SK-N-SH (cell line): ENCODE data around the gene RHNO1. TPM values are rescaled to one million over a fixed set of nuclear protein-coding genes. Genes with fewer than 3 reads are reported as not detected.
A peak's percentile ranks its signal among the peaks of the same experiment; 100 is the strongest.

Experiments
- CTCF ChIA-PET: fragments of 300-600, 350-600 bp; formaldehyde crosslinking; extraction: SDS; loops from one replicate; lab custom pipeline; 2021; lab: Yijun Ruan, JAX
- POLR2A ChIA-PET: fragments of 350-600 bp; sonication (Branson Sonifier 250); formaldehyde crosslinking; extraction: SDS; loops from one replicate; lab custom pipeline; 2020; ENCODE audit warnings: antibody characterized with exemption, inconsistent platforms; lab: Yijun Ruan, JAX
- DNase-seq: peaks from one replicate; pipeline ENCODE4 v3.0.0; 2012
- H2AFZ ChIP-seq: fragments of 200-600 bp; sonication (generic); 2 replicates; pipeline ENCODE4 v1.8.1; 2016; ENCODE audit warnings: antibody characterized with exemption, mild to moderate bottlenecking, low read depth
- H3F3A ChIP-seq: fragments of 200-600 bp; sonication (generic); replicated peaks from 2 replicates; pipeline ENCODE3; 2016; ENCODE audit warnings: antibody characterized with exemption, mild to moderate bottlenecking; ENCODE audit not compliant: insufficient read depth
- H3K27ac ChIP-seq, 2 experiments: fragments of 200-500 bp in 1 of 2; fragments of 200-600 bp in 1 of 2; sonication (Bioruptor generic) in 1 of 2; sonication (generic), shearing (Covaris generic) in 1 of 2; 2 replicates each; pipeline versions ENCODE4 v1.5.1 to v1.6.1; 2014 to 2016; ENCODE audit warnings: low read depth in 2 of 2, inconsistent platforms in 1 of 2, low read length in 1 of 2, mild to moderate bottlenecking in 1 of 2, mixed read lengths in 1 of 2
- H3K27me3 ChIP-seq: fragments of 200-600 bp; sonication (generic), shearing (Covaris generic); 2 replicates; pipeline ENCODE4 v1.6.1; 2016; ENCODE audit warnings: mixed run types; ENCODE audit not compliant: insufficient read depth
- H3K36me3 ChIP-seq, 2 experiments: fragments of 200-500 bp in 1 of 2; fragments of 200-600 bp in 1 of 2; sonication (Bioruptor generic) in 1 of 2; sonication (generic) in 1 of 2; replicated peaks in 1 of 2; 2 replicates each; pipeline versions ENCODE3 to v1.5.1; 2014 to 2016; ENCODE audit warnings: low read length in 1 of 2, mild to moderate bottlenecking in 1 of 2; ENCODE audit not compliant: insufficient read depth in 2 of 2, control insufficient read depth in 1 of 2
- H3K4me1 ChIP-seq, 2 experiments: fragments of 200-500 bp in 1 of 2; fragments of 200-600 bp in 1 of 2; sonication (Bioruptor generic) in 1 of 2; sonication (generic), shearing (Covaris generic) in 1 of 2; 2 replicates each; pipeline versions ENCODE4 v1.5.1 to v1.6.1; 2014 to 2016; ENCODE audit warnings: low read depth in 1 of 2, low read length in 1 of 2, mixed run types in 1 of 2; ENCODE audit not compliant: insufficient read depth in 2 of 2, control insufficient read depth in 1 of 2
- H3K4me2 ChIP-seq: fragments of 200-600 bp; sonication (generic), shearing (Covaris generic); 2 replicates; pipeline ENCODE4 v1.6.1; 2017; ENCODE audit warnings: mixed run types
- H3K4me3 ChIP-seq, 2 experiments: fragments of 200-500 bp in 1 of 2; fragments of 200-600 bp in 1 of 2; sonication (Bioruptor generic) in 1 of 2; sonication (generic), shearing (Covaris generic) in 1 of 2; 2 replicates each; pipeline versions ENCODE4 v1.5.1 to v1.8.1; 2014 to 2016; ENCODE audit warnings: low read depth in 2 of 2, inconsistent platforms in 1 of 2, low read length in 1 of 2, mild to moderate bottlenecking in 1 of 2, mixed read lengths in 1 of 2, moderate library complexity in 1 of 2
- H3K79me2 ChIP-seq: fragments of 200-600 bp; sonication (generic); 2 replicates; pipeline ENCODE4 v1.8.1; 2017; ENCODE audit warnings: mild to moderate bottlenecking; ENCODE audit not compliant: insufficient read depth
- H3K9ac ChIP-seq: fragments of 200-600 bp; sonication (generic); 2 replicates; pipeline ENCODE4 v1.6.1; 2017; ENCODE audit warnings: mixed run types
- H3K9me2 ChIP-seq: fragments of 200-600 bp; sonication (generic); 2 replicates; pipeline ENCODE4 v1.6.1; 2017; ENCODE audit warnings: mixed run types
- H3K9me3 ChIP-seq: fragments of 200-600 bp; sonication (generic); 2 replicates; pipeline ENCODE4 v1.6.1; 2017; ENCODE audit warnings: mixed run types, mild to moderate bottlenecking, moderate library complexity
- H4K20me1 ChIP-seq: fragments of 200-600 bp; sonication (generic); 2 replicates; pipeline ENCODE4 v1.6.1; 2017; ENCODE audit warnings: mild to moderate bottlenecking, mixed run types; ENCODE audit not compliant: insufficient read depth
- CHD2 ChIP-seq: fragments of 150-350 bp; IDR thresholded peaks from 2 replicates; pipeline ENCODE4 v1.6.1; 2018; ENCODE audit warnings: low read length; ENCODE audit not compliant: partially characterized antibody
- ELF1 ChIP-seq: IDR thresholded peaks from 2 replicates; pipeline ENCODE4 v1.4.0; 2012
- EP300 ChIP-seq, 2 experiments: IDR thresholded peaks; 2 replicates each; pipeline versions ENCODE4 v1.4.0 to v1.6.1; 2012; ENCODE audit warnings: borderline replicate concordance in 1 of 2, low read depth in 1 of 2, low read length in 1 of 2
- EZH2phosphoT487 ChIP-seq: fragments of 200-600 bp; sonication (generic); IDR thresholded peaks from 2 replicates; pipeline ENCODE4 v1.6.1; 2017; ENCODE audit warnings: low read depth, mixed run types, mild to moderate bottlenecking, antibody characterized with exemption, moderate library complexity, borderline replicate concordance
- GATA2 ChIP-seq: sonication (generic); formaldehyde crosslinking; IDR thresholded peaks from 2 replicates; pipeline ENCODE4 v1.5.0; 2020; ENCODE audit warnings: mild to moderate bottlenecking, missing genetic modification reagents
- MXI1 ChIP-seq: IDR thresholded peaks from 2 replicates; pipeline ENCODE4 v1.6.1; 2012; ENCODE audit warnings: mild to moderate bottlenecking, low read depth, low read length, improper control_type of control experiment
- NFIC ChIP-seq: IDR thresholded peaks from 2 replicates; pipeline ENCODE4 v1.4.0; 2012; ENCODE audit warnings: borderline replicate concordance
- NRF1 ChIP-seq: IDR thresholded peaks from 2 replicates; pipeline ENCODE4 v1.6.1; 2012; ENCODE audit warnings: low read depth, mild to moderate bottlenecking, low read length
- POLR2AphosphoS5 ChIP-seq: IDR thresholded peaks from 2 replicates; pipeline ENCODE4 v1.6.1; 2012; ENCODE audit warnings: low read depth, low read length
- RAD21 ChIP-seq: IDR thresholded peaks from 2 replicates; pipeline ENCODE4 v1.6.1; 2012; ENCODE audit warnings: mild to moderate bottlenecking, low read length
- RCOR1 ChIP-seq: fragments of 150-350 bp; IDR thresholded peaks from 2 replicates; pipeline ENCODE4 v1.6.1; 2017; ENCODE audit warnings: antibody characterized with exemption, low read length
- REST ChIP-seq: IDR thresholded peaks from 2 replicates; pipeline ENCODE4 v1.6.1; 2012; ENCODE audit warnings: mild to moderate bottlenecking, low read depth, low read length, moderate library complexity
- RFX5 ChIP-seq: IDR thresholded peaks from 2 replicates; pipeline ENCODE4 v1.6.1; 2012; ENCODE audit warnings: mild to moderate bottlenecking, improper control_type of control experiment, low read length
- RXRA ChIP-seq: IDR thresholded peaks from 2 replicates; pipeline ENCODE4 v1.4.0; 2012; ENCODE audit warnings: low read depth, mild to moderate bottlenecking, borderline replicate concordance
- SIN3A ChIP-seq: IDR thresholded peaks from 2 replicates; pipeline ENCODE4 v1.6.1; 2012; ENCODE audit warnings: low read depth, mild to moderate bottlenecking, low read length, moderate library complexity, borderline replicate concordance
- TAF1 ChIP-seq: IDR thresholded peaks from 2 replicates; pipeline ENCODE4 v1.6.1; 2012; ENCODE audit warnings: low read depth, mild to moderate bottlenecking, low read length, moderate library complexity, borderline replicate concordance
- USF1 ChIP-seq: IDR thresholded peaks from 2 replicates; pipeline ENCODE4 v1.4.0; 2012; ENCODE audit warnings: low read depth, borderline replicate concordance
- YY1 ChIP-seq: IDR thresholded peaks from 2 replicates; pipeline ENCODE4 v1.4.0; 2012; ENCODE audit warnings: low read depth, mild to moderate bottlenecking
- ZBTB33 ChIP-seq: IDR thresholded peaks from 2 replicates; pipeline ENCODE4 v1.4.0; 2012; ENCODE audit warnings: low read depth, borderline replicate concordance
- WGBS: methylation state at CpG from one replicate; pipeline ENCODE4 v1.1.6; 2017; ENCODE audit warnings: low lambda C conversion rate; 5-methylcytosine and 5-hydroxymethylcytosine counted together
- polyA plus RNA-seq, 3 experiments: library from polyadenylated mRNA; depleted of rRNA; stranded (reverse); fragments of >200 nt; gene quantifications; 2 replicates each; pipeline ENCODE4 v1.2.3, GENCODE V29; 2012
- TF ChIP-seq, protein P1 (sequence below): IDR thresholded peaks from 2 replicates; pipeline ENCODE4 v1.4.0; 2012; ENCODE audit warnings: low read depth
- TF ChIP-seq, protein P2 (sequence below): fragments of 150-350 bp; IDR thresholded peaks from 2 replicates; pipeline ENCODE4 v1.6.1; 2016; ENCODE audit warnings: mild to moderate bottlenecking, low read depth, low read length

RHNO1 gene
- polyA plus RNA-seq, 1 of the 3 experiments (the other 2 are of a cell fraction), result 28.9 TPM

GRCh38 chr12:2890388-2891239, 13.6 kb downstream of the RHNO1 start, which contains the start of gene TULP3:
Gene TULP3 (plus strand): TSS chr12:2890891. CDS start chr12:2890948, 57 bp downstream.
- peaks cover 9 to 26% of the 10 kb centered on the region in 2 experiments; a peak in 2 of 4 replicates for H3K4me1 ChIP-seq
- peak within 1 kb of the TSS; percentile 92 for H3K9ac ChIP-seq
- peaks cover 8 to 19% of the 10 kb centered on the region in 2 experiments for H3K36me3 ChIP-seq
- H3K79me2 ChIP-seq, result peaks cover 59% of the 10 kb centered on the region
- H3F3A ChIP-seq, result peaks cover 32% of the 10 kb centered on the region
- H4K20me1 ChIP-seq, result peaks cover 27% of the 10 kb centered on the region
- peak within 1 kb of the TSS; percentile 95 for H2AFZ ChIP-seq
- WGBS, result 0% methylated on average over 17 of the region's 83 CpGs
- H3K27ac ChIP-seq, result peak within 1 kb of the TSS; percentile 86 to 91
- no peaks in the 10 kb centered on the region for H3K9me2 ChIP-seq
- peak; percentile 98 for DNase-seq
- ChIA-PET POLR2A (interaction anchor here (0.6 to 1.8 kb wide), 6 partner anchors 11 to 114 kb away, joined by 3 to 5 read pairs (median 3); partner anchors contain the start of genes FKBP4, FOXM1 and RHNO1), CTCF (interaction anchor here (0.6 to 3.6 kb wide), 7 partner anchors 14 to 227 kb away, joined by 3 to 19 read pairs (median 3); partner anchors contain the start of genes FOXM1 and RHNO1)
- no peaks in the 10 kb centered on the region for H3K27me3 ChIP-seq
- peak within 1 kb of the TSS; percentile 93 for H3K4me2 ChIP-seq
- TF ChIP-seq MXI1 (peak; percentile 90), NRF1 (peak; percentile 79), YY1 (0 out of 2 replicates have a peak, but pooled peaks have one; percentile 39), EZH2phosphoT487 (no peak), RXRA (no peak), REST (no peak), RFX5 (peak; percentile 88), GATA2 (CRISPR knock-in tag) (no peak), POLR2AphosphoS5 (peak; percentile 88), TAF1 (peak; percentile 43; the same call in 1 of the 2 replicates), CHD2 (peak; percentile 64), ZBTB33 (0 out of 2 replicates have a peak, but pooled peaks have one; percentile 56), NFIC (peak; percentile 78), EP300 (IDR thresholded peaks at IDR 0.05; ENCODE audit: borderline replicate concordance in 1 of 2, low read depth in 1 of 2, low read length in 1 of 2) (no peak), USF1 (peak; percentile 28; the same call in 1 of the 2 replicates), ELF1 (no peak), RAD21 (no peak), SIN3A (peak; percentile 10; the same call in 1 of the 2 replicates), RCOR1 (no peak)
- TF ChIP-seq, protein P1, sequence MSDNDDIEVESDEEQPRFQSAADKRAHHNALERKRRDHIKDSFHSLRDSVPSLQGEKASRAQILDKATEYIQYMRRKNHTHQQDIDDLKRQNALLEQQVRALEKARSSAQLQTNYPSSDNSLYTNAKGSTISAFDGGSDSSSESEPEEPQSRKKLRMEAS, result peak; percentile 83
- TF ChIP-seq, protein P2, sequence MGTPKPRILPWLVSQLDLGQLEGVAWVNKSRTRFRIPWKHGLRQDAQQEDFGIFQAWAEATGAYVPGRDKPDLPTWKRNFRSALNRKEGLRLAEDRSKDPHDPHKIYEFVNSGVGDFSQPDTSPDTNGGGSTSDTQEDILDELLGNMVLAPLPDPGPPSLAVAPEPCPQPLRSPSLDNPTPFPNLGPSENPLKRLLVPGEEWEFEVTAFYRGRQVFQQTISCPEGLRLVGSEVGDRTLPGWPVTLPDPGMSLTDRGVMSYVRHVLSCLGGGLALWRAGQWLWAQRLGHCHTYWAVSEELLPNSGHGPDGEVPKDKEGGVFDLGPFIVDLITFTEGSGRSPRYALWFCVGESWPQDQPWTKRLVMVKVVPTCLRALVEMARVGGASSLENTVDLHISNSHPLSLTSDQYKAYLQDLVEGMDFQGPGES, result no peak; the same call in 1 of the 2 replicates
- no peaks in the 10 kb centered on the region for H3K9me3 ChIP-seq
- peak within 1 kb of the TSS; percentile 76 to 93 for H3K4me3 ChIP-seq
